OCI-LY1 (cell line): ENCODE results near the gene ZNF646.

Source experiments
- H2AFZ ChIP-seq: fragments of 200-600 bp; sonication (generic), shearing (Covaris generic); 2 replicates; pipeline ENCODE4 v1.6.0; 2014; ENCODE audit warnings: antibody characterized with exemption, mild to moderate bottlenecking, low read length
- H3F3A ChIP-seq: fragments of 200-600 bp; sonication (generic), shearing (Covaris generic); 2 replicates; pipeline ENCODE4 v1.6.0; 2014; ENCODE audit warnings: mild to moderate bottlenecking, antibody characterized with exemption, low read length, moderate library complexity; ENCODE audit not compliant: insufficient read depth
- H3K27ac ChIP-seq: fragments of 200-600 bp; sonication (generic); 2 replicates; pipeline ENCODE4 v1.5.1; 2014; ENCODE audit warnings: low read length, mixed run types, mild to moderate bottlenecking, low read depth; ENCODE audit not compliant: poor library complexity, severe bottlenecking
- H3K27me3 ChIP-seq: fragments of 200-600 bp; sonication (generic); 2 replicates; pipeline ENCODE4 v1.6.0; 2014; ENCODE audit warnings: antibody characterized with exemption, mild to moderate bottlenecking, low read length, moderate library complexity; ENCODE audit not compliant: insufficient read depth
- H3K36me3 ChIP-seq: fragments of 200-600 bp; sonication (generic); 2 replicates; pipeline ENCODE4 v1.6.1; 2014; ENCODE audit warnings: mild to moderate bottlenecking, antibody characterized with exemption, low read length, moderate library complexity, mixed read lengths; ENCODE audit not compliant: insufficient read depth
- H3K4me1 ChIP-seq: fragments of 200-600 bp; sonication (generic); 2 replicates; pipeline ENCODE4 v1.5.1; 2014; ENCODE audit warnings: mild to moderate bottlenecking, low read length, moderate library complexity; ENCODE audit not compliant: insufficient read depth, severe bottlenecking
- H3K4me2 ChIP-seq: fragments of 200-600 bp; sonication (generic), shearing (Covaris generic); 2 replicates; pipeline ENCODE4 v1.6.1; 2014; ENCODE audit warnings: low read length
- H3K4me3 ChIP-seq: fragments of 200-600 bp; sonication (generic); 2 replicates; pipeline ENCODE4 v1.5.1; 2014; ENCODE audit warnings: low read length, low read depth, mild to moderate bottlenecking, mixed read lengths; ENCODE audit not compliant: poor library complexity, severe bottlenecking
- H3K79me2 ChIP-seq: fragments of 200-600 bp; shearing (Covaris generic); 2 replicates; pipeline ENCODE4 v1.6.1; 2016; ENCODE audit warnings: mixed run types, low read length, mixed read lengths; ENCODE audit not compliant: insufficient read depth
- H3K9ac ChIP-seq: fragments of 200-600 bp; sonication (generic), shearing (Covaris generic); 2 replicates; pipeline ENCODE4 v1.6.1; 2014; ENCODE audit warnings: mild to moderate bottlenecking, low read length, mixed read lengths
- H3K9me2 ChIP-seq: fragments of 200-600 bp; sonication (generic), shearing (Covaris generic); 2 replicates; pipeline ENCODE4 v1.6.1; 2014; ENCODE audit warnings: low read depth, mild to moderate bottlenecking, low read length, mixed read lengths
- H3K9me3 ChIP-seq: fragments of 200-600 bp; shearing (Covaris generic); 2 replicates; pipeline ENCODE4 v1.6.1; 2014; ENCODE audit warnings: low read length, mixed read lengths
- H4K20me1 ChIP-seq: fragments of 200-600 bp; sonication (generic), shearing (Covaris generic); 2 replicates; pipeline ENCODE4 v1.6.0; 2016; ENCODE audit warnings: mild to moderate bottlenecking, low read length; ENCODE audit not compliant: insufficient read depth
- CTCF ChIP-seq: fragments of 200-600 bp; sonication (generic), shearing (Covaris generic); IDR thresholded peaks from 2 replicates; pipeline ENCODE4 v1.5.1; 2017; ENCODE audit warnings: mild to moderate bottlenecking, antibody characterized with exemption, low read length, moderate library complexity, mixed read lengths
- EZH2 ChIP-seq: fragments of 200-600 bp; sonication (generic), shearing (Covaris generic); IDR thresholded peaks from 2 replicates; pipeline ENCODE4 v1.8.0; 2017; ENCODE audit warnings: borderline replicate concordance, mixed run types, mild to moderate bottlenecking, antibody characterized with exemption, low read length, moderate library complexity, mixed read lengths

ZNF646 gene

GRCh38 chr16:31055613-31056012, 18.6 kb upstream of the ZNF646 start:
- no peak overlapping the region for H2AFZ ChIP-seq
- H3K27me3 ChIP-seq = no peaks in the 10 kb centered on the region
- H3F3A ChIP-seq = no peaks in the 10 kb centered on the region
- no peak overlapping the region for H3K9ac ChIP-seq
- H3K27ac ChIP-seq = no peak overlapping the region
- no peaks in the 10 kb centered on the region for H3K79me2 ChIP-seq
- H3K4me2 ChIP-seq = no peak overlapping the region
- no peaks in the 10 kb centered on the region for H3K9me3 ChIP-seq
- H3K36me3 ChIP-seq = peaks cover 11% of the 10 kb centered on the region
- no peak overlapping the region for H3K4me3 ChIP-seq
- TF ChIP-seq EZH2 (no peak), CTCF (no peak)
- H3K9me2 ChIP-seq = no peaks in the 10 kb centered on the region
- H4K20me1 ChIP-seq = no peaks in the 10 kb centered on the region
- H3K4me1 ChIP-seq = no peaks in the 10 kb centered on the region

GRCh38 chr16:31061126-31061812, 13.0 kb upstream of the ZNF646 start:
- TF ChIP-seq CTCF (no peak), EZH2 (no peak)
- no peaks in the 10 kb centered on the region for H3K9me2 ChIP-seq
- no peak overlapping the region for H3K9ac ChIP-seq
- H3K79me2 ChIP-seq = no peaks in the 10 kb centered on the region
- H3K36me3 ChIP-seq = peaks cover 28% of the 10 kb centered on the region
- H3K9me3 ChIP-seq = no peaks in the 10 kb centered on the region
- no peaks in the 10 kb centered on the region for H3F3A ChIP-seq
- H3K4me3 ChIP-seq = no peak overlapping the region
- H3K4me1 ChIP-seq = no peaks in the 10 kb centered on the region
- H3K27ac ChIP-seq = no peak overlapping the region
- H3K4me2 ChIP-seq = no peak overlapping the region
- H3K27me3 ChIP-seq = no peaks in the 10 kb centered on the region
- H2AFZ ChIP-seq = no peak overlapping the region
- no peaks in the 10 kb centered on the region for H4K20me1 ChIP-seq

GRCh38 chr16:31061813-31062440, 12.3 kb upstream of the ZNF646 start:
- Histone ChIP-seq H4K20me1 (no peaks in the 10 kb centered on the region), H3K4me1 (no peaks in the 10 kb centered on the region), H3K9me2 (no peaks in the 10 kb centered on the region), H3K79me2 (no peaks in the 10 kb centered on the region), H3K27me3 (no peaks in the 10 kb centered on the region), H3K27ac (no peak overlapping the region), H3K36me3 (peaks cover 28% of the 10 kb centered on the region), H3K9ac (no peak overlapping the region), H3F3A (no peaks in the 10 kb centered on the region), H3K9me3 (no peaks in the 10 kb centered on the region), H3K4me3 (no peak overlapping the region), H3K4me2 (no peak overlapping the region), H2AFZ (no peak overlapping the region)
- no peak for TF ChIP-seq CTCF
- no peak for TF ChIP-seq EZH2
